HepG2 (cell line): ENCODE data around the gene RIPK3. TPM values are rescaled to one million over a fixed set of nuclear protein-coding genes. Genes with fewer than 3 reads are reported as not detected.

Source experiments
- ATF1 ChIP-seq: IDR thresholded peaks from 2 replicates; pipeline ENCODE4 v1.6.1; 2016; ENCODE audit warnings: mild to moderate bottlenecking, control low read depth
- ATF5 ChIP-seq: sonication (generic); formaldehyde crosslinking; IDR thresholded peaks from 2 replicates; pipeline ENCODE4 v1.4.0; 2020; ENCODE audit warnings: mild to moderate bottlenecking, low read depth, missing genetic modification reagents
- CAMTA2 ChIP-seq: sonication (generic); formaldehyde crosslinking; IDR thresholded peaks from 2 replicates; pipeline ENCODE4 v1.4.0; 2020; ENCODE audit warnings: mild to moderate bottlenecking, missing genetic modification reagents, borderline replicate concordance
- CHCHD3 ChIP-seq: sonication (generic); formaldehyde crosslinking; IDR thresholded peaks from 2 replicates; pipeline ENCODE4 v1.8.0; 2022; ENCODE audit warnings: mild to moderate bottlenecking, missing genetic modification reagents, moderate library complexity
- GATAD1 ChIP-seq: IDR thresholded peaks from 2 replicates; pipeline ENCODE4 v1.6.1; 2016; ENCODE audit warnings: missing genetic modification reagents, missing compliant biosample characterization
- HDAC2 ChIP-seq: sonication (generic); formaldehyde crosslinking; IDR thresholded peaks from 2 replicates; pipeline ENCODE4 v1.4.0; 2020; ENCODE audit warnings: missing genetic modification reagents
- KDM3A ChIP-seq: IDR thresholded peaks from 2 replicates; pipeline ENCODE4 v1.6.1; 2018; ENCODE audit warnings: low read depth, missing compliant biosample characterization
- MAF1 ChIP-seq: sonication (generic); formaldehyde crosslinking; IDR thresholded peaks from 2 replicates; pipeline ENCODE4 v1.5.0; 2020; ENCODE audit warnings: missing genetic modification reagents, borderline replicate concordance
- NFATC3 ChIP-seq: sonication (generic); formaldehyde crosslinking; IDR thresholded peaks from 2 replicates; pipeline ENCODE4 v1.5.1; 2020; ENCODE audit warnings: mild to moderate bottlenecking, missing genetic modification reagents
- NFKBIZ ChIP-seq: IDR thresholded peaks from 2 replicates; pipeline ENCODE4 v1.6.1; 2018; ENCODE audit warnings: missing genetic modification reagents, missing compliant biosample characterization
- PBX2 ChIP-seq: IDR thresholded peaks from 2 replicates; pipeline ENCODE4 v1.6.1; 2016; ENCODE audit warnings: control low read depth
- SRSF1 ChIP-seq: fragments of 200-400 bp; formaldehyde crosslinking; optimal IDR thresholded peaks from 2 replicates; pipeline ENCODE3; 2017; ENCODE audit warnings: mild to moderate bottlenecking, low read depth, low read length, moderate library complexity
- WIZ ChIP-seq: sonication (generic); formaldehyde crosslinking; IDR thresholded peaks from 2 replicates; pipeline ENCODE4 v1.5.1; 2020; ENCODE audit warnings: mild to moderate bottlenecking, missing genetic modification reagents
- ZBTB14 ChIP-seq: sonication (generic); formaldehyde crosslinking; IDR thresholded peaks from 2 replicates; pipeline ENCODE4 v1.4.0; 2020; ENCODE audit warnings: missing genetic modification reagents
- ZFP1 ChIP-seq: IDR thresholded peaks from 2 replicates; pipeline ENCODE4 v1.6.1; 2016
- ZMAT5 ChIP-seq: sonication (generic); formaldehyde crosslinking; IDR thresholded peaks from 2 replicates; pipeline ENCODE4 v1.5.0; 2020; ENCODE audit warnings: mild to moderate bottlenecking, low read depth, missing genetic modification reagents, borderline replicate concordance
- ZNF597 ChIP-seq: sonication (generic); formaldehyde crosslinking; IDR thresholded peaks from 2 replicates; pipeline ENCODE4 v1.5.0; 2020; ENCODE audit warnings: missing genetic modification reagents
- ZNF609 ChIP-seq: sonication (generic); formaldehyde crosslinking; IDR thresholded peaks from 2 replicates; pipeline ENCODE4 v1.4.0; 2020; ENCODE audit warnings: mild to moderate bottlenecking, missing genetic modification reagents, borderline replicate concordance
- polyA plus RNA-seq, 8 experiments: library from polyadenylated mRNA; depleted of rRNA in 3 of 8; stranded (reverse) in 7 of 8; unstranded in 1 of 8; fragments of >200 nt; fragmentation: Illumina TruSeq in 4 of 8; extraction: Trizol in 4 of 8; gene quantifications; 2 replicates each; pipeline versions ENCODE4 v1.2.1 to v1.2.3, GENCODE V29; 2011 to 2016; ENCODE audit warnings: low read depth in 4 of 8, missing spikeins in 1 of 8, mixed read lengths in 1 of 8; ENCODE audit not compliant: insufficient read depth in 1 of 8
- total RNA-seq, 5 experiments: library from RNA; depleted of rRNA; stranded (reverse); fragments of >200 nt; fragmentation: Illumina TruSeq; extraction: Trizol; gene quantifications; 2 replicates each; pipeline ENCODE4 v1.2.3, GENCODE V29; 2016; ENCODE audit warnings: low read depth in 1 of 5

The RIPK3 gene
- total and polyA plus RNA-seq, 2 of the 13 experiments (the other 11 are each of a cell fraction or from before 2014, with no cell fraction given): not detected

GRCh38 chr14:24365600-24366412, 26.0 kb upstream of the RIPK3 start (continued):
- TF ChIP-seq NFKBIZ (CRISPR knock-in tag): no peak
- 0 out of 2 replicates have a peak, but pooled peaks have one; percentile 29 for TF ChIP-seq PBX2 (CRISPR knock-in tag)
- TF ChIP-seq ZBTB14: no peak
- TF ChIP-seq ZNF597 (CRISPR knock-in tag): peak; percentile 55; the same call in 1 of the 2 replicates
- no peak for TF ChIP-seq ATF5 (CRISPR knock-in tag)
- TF ChIP-seq ZFP1 (CRISPR knock-in tag): peak; percentile 87; the same call in 1 of the 2 replicates
- no peak for TF ChIP-seq ATF1
- TF ChIP-seq ZNF609 (CRISPR knock-in tag): peak; percentile 70
- peak; percentile 81; the same call in 1 of the 2 replicates for TF ChIP-seq WIZ (CRISPR knock-in tag)
- TF ChIP-seq CAMTA2 (CRISPR knock-in tag): 0 out of 2 replicates have a peak, but pooled peaks have one; percentile 32
- no peak for TF ChIP-seq ZMAT5
- TF ChIP-seq CHCHD3 (CRISPR knock-in tag): no peak
- peak; percentile 73 for TF ChIP-seq GATAD1 (CRISPR knock-in tag)
- TF ChIP-seq SRSF1: peak; percentile 49
- TF ChIP-seq HDAC2 (CRISPR knock-in tag): peak; percentile 16; the same call in 1 of the 2 replicates
- peak; percentile 69; the same call in 1 of the 2 replicates for TF ChIP-seq MAF1
- peak; percentile 97 for TF ChIP-seq KDM3A (CRISPR knock-in tag)
- TF ChIP-seq NFATC3 (CRISPR knock-in tag): peak; percentile 72; the same call in 1 of the 2 replicates
